A673 (cell line): Measurements from ENCODE around the gene RTN4. TPM values are rescaled to one million over a fixed set of nuclear protein-coding genes. Genes with fewer than 3 reads are reported as not detected.

Source experiments
- BruUV-seq: library from RNA; stranded (reverse); fragments of 400-500 nt; replicated peaks from 2 replicates; lab custom pipeline; 2021; lab: Mats Ljungman, UMichigan
- CTCF ChIA-PET: fragments of 300-600 bp; sonication (Branson Sonifier 250); formaldehyde crosslinking; loops from one replicate; lab custom pipeline; 2022; ENCODE audit warnings: antibody characterized with exemption; lab: Charles Lee
- POLR2A ChIA-PET: fragments of 300-600 bp; sonication (Branson Sonifier 250); formaldehyde crosslinking; loops from one replicate; lab custom pipeline; 2022; ENCODE audit warnings: antibody characterized with exemption; ENCODE audit not compliant: low non-redundant PET; lab: Charles Lee
- DNase-seq: peaks from one replicate; pipeline ENCODE4 v3.0.0-alpha.2; 2015; ENCODE audit warnings: low spot score
- H3K27ac ChIP-seq: fragments of 200-600 bp; sonication (generic); 2 replicates; pipeline ENCODE4 v1.5.1; 2016; ENCODE audit warnings: mixed run types, low read depth, mild to moderate bottlenecking, mixed read lengths, antibody characterized with exemption, low read length; ENCODE audit not compliant: poor library complexity, severe bottlenecking
- H3K27me3 ChIP-seq: fragments of 200-600 bp; sonication (generic); replicated peaks from 2 replicates; pipeline ENCODE4 v1.6.1; 2017; ENCODE audit warnings: mixed run types, low read depth, mild to moderate bottlenecking, mixed read lengths, antibody characterized with exemption, low read length; ENCODE audit not compliant: insufficient read depth, poor library complexity
- H3K36me3 ChIP-seq: fragments of 200-600 bp; sonication (generic); 2 replicates; pipeline ENCODE4 v1.6.1; 2016; ENCODE audit warnings: mixed run types, mild to moderate bottlenecking, mixed read lengths, antibody characterized with exemption, low read length; ENCODE audit not compliant: insufficient read depth, poor library complexity, severe bottlenecking
- H3K4me1 ChIP-seq: fragments of 200-600 bp; sonication (generic); 2 replicates; pipeline ENCODE4 v1.6.1; 2017; ENCODE audit warnings: mixed run types, mild to moderate bottlenecking, mixed read lengths, antibody characterized with exemption, low read length; ENCODE audit not compliant: insufficient read depth, poor library complexity, severe bottlenecking
- H3K4me3 ChIP-seq: fragments of 200-600 bp; sonication (generic); 2 replicates; pipeline ENCODE4 v1.5.1; 2016; ENCODE audit warnings: low read depth, mixed run types, mild to moderate bottlenecking, mixed read lengths, low read length; ENCODE audit not compliant: poor library complexity, severe bottlenecking
- H3K9me3 ChIP-seq: fragments of 200-600 bp; sonication (generic); 2 replicates; pipeline ENCODE4 v1.6.1; 2016; ENCODE audit warnings: mixed run types, low read depth, mild to moderate bottlenecking, mixed read lengths, antibody characterized with exemption, low read length; ENCODE audit not compliant: poor library complexity, severe bottlenecking
- CTCF ChIP-seq: fragments of 300-800, 200-600 bp; sonication (generic); conservative IDR thresholded peaks from 2 replicates; pipeline ENCODE4 v1.5.1; 2017; ENCODE audit warnings: low read depth, mild to moderate bottlenecking, antibody characterized with exemption, low read length, moderate library complexity, mixed read lengths
- EZH2 ChIP-seq: fragments of 200-600 bp; sonication (generic); IDR thresholded peaks from 2 replicates; pipeline ENCODE4 v1.6.1; 2017; ENCODE audit warnings: borderline replicate concordance, low read depth, mild to moderate bottlenecking, mixed read lengths, antibody characterized with exemption, low read length; ENCODE audit not compliant: poor library complexity, severe bottlenecking
- intact Hi-C: fragments of 100-400 bp; cut with micrococcal nuclease; formaldehyde crosslinking; loops from one replicate; pipeline ENCODE4 v1.10.0; 2022; ENCODE audit not compliant: unreplicated experiment
- total RNA-seq: library from RNA; stranded (reverse); gene quantifications from 2 replicates; pipeline ENCODE4 v1.2.3, GENCODE V29; 2021

RTN4 gene
- total RNA-seq, 1 experiment from 2014 or later, result 275 TPM

- TF ChIP-seq EZH2 (no peak), CTCF (no peak)
- ChIA-PET CTCF (no interaction called here), POLR2A (interaction anchor here (0.7 kb wide), 1 partner anchor 93 kb away, joined by 3 read pairs; no protein-coding TSS in a partner anchor)
- peaks cover 36% of the 10 kb centered on the region for H3K36me3 ChIP-seq
- intact Hi-C loops, result no loop called here
- H3K4me3 ChIP-seq, result no peak overlapping the region
- no TSS peak for BruUV-seq
- no peaks in the 10 kb centered on the region for H3K9me3 ChIP-seq
- H3K4me1 ChIP-seq, result peaks cover 32% of the 10 kb centered on the region
- no peaks in the 10 kb centered on the region for H3K27me3 ChIP-seq
- DNase-seq, result no peak
- H3K27ac ChIP-seq, result no peak overlapping the region
Observed at GRCh38 chr2:54975175-54975574, 75.1 kb downstream of the RTN4 start.

- TF ChIP-seq EZH2, result no peak
- TF ChIP-seq CTCF, result no peak
- Histone ChIP-seq H3K9me3 (no peaks in the 10 kb centered on the region), H3K27me3 (no peaks in the 10 kb centered on the region), H3K4me1 (peaks cover 27% of the 10 kb centered on the region), H3K4me3 (no peak overlapping the region), H3K27ac (no peak overlapping the region), H3K36me3 (peaks cover 32% of the 10 kb centered on the region)
- intact Hi-C loops, result no loop called here
- POLR2A ChIA-PET, result no interaction called here
- CTCF ChIA-PET, result no interaction called here
- DNase-seq, result no peak
- BruUV-seq, result no TSS peak
Observed at GRCh38 chr2:54969940-54970338, 80.3 kb downstream of the RTN4 start.

GRCh38 chr2:54969295-54969939 is 80.8 kb downstream of the RTN4 start:
- ChIA-PET CTCF (no interaction called here), POLR2A (no interaction called here)
- Histone ChIP-seq H3K27me3 (no peaks in the 10 kb centered on the region), H3K9me3 (no peaks in the 10 kb centered on the region), H3K4me1 (peaks cover 32% of the 10 kb centered on the region), H3K4me3 (no peak overlapping the region), H3K36me3 (peaks cover 32% of the 10 kb centered on the region), H3K27ac (no peak overlapping the region)
- TF ChIP-seq CTCF (no peak), EZH2 (no peak)
- DNase-seq, result no peak
- no TSS peak for BruUV-seq
- intact Hi-C loops, result no loop called here
